Stimulated activated CD8-positive, alpha-beta memory T cell treated with anti-CD3 and anti-CD28 coated beads, Interleukin-7, amount 100 ng/mL, for 1 hour (primary cell): Measurements from ENCODE around the gene RPS16.

Source experiments
- DNase-seq, 2 donors: peaks; one replicate each; pipeline ENCODE4 v3.0.0-alpha.2; 2020; ENCODE audit warnings: low read depth in 2 of 2

Gene RPS16

DNA sequence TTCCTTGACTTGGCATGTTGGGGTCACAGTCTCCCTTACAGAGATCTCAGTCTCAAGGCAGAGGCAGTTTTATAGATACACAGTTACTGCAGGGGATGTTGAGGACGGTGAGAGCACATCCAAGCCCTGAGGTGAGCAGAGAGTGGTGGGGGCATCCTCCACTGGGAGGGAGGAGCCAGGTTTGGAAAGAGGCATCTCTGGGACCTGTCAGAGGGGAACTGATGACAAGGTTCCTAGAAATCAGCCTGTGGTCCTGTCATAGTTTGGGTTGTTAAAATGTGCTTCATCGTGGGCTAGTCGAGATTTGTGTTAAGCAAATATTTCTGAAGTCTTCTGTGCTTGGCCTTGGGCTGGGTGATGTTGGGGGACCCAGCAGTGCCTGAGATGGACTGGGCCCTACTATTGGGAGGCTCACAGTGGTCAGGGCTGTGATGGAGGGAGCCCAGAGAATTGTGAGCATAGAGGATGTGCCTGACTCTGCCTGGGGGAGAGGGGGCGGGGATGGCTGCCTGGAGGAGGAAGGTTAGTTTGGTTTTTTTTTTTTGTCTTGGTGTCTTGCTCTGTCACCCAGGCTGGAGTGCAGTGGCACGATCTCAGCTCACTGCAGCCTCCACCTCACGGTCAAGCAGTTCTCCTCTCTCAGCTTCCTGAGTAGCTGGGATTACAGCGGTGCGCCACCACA lies 13.5 kb upstream of the RPS16 start:
- DNase-seq, result no peak

- no peak for DNase-seq
Measured at GRCh38 chr19:39448271-39448670, 12.5 kb upstream of the RPS16 start.

DNA sequence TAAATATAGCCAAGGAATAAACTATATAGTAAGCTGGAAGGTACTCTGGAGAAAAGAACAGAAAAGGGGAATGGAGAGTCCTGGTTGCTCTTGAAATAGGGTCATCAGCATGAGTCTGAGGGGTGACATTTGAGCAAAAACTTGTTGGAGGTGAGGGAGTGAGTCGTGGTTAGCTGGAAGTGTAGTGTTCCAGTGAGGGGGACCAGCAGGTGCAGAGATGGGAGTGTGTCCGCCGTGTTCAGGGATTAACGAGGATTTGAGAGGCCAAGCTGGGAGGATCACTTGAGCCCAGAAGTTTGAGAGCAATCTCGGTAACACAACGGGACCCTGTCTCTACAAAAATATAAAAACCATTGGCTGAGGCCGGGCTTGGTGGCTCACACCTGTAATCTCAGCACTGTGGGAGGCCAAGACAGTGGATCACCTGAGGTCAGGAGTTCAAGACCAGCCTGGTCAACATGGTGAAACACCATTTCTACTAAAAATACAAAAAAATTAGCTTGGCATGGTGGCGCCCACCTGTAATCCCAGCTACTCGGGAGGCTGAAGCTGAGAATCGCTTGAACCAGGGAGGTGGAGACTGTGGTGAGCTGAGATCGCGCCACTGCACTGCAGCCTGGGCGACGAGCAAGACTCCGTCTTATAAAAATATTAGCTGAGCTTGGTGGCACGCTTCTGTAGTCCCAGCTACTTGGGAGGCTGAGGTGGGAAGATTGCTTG lies 10.8 kb upstream of the RPS16 start:
- no peak for DNase-seq

DNA sequence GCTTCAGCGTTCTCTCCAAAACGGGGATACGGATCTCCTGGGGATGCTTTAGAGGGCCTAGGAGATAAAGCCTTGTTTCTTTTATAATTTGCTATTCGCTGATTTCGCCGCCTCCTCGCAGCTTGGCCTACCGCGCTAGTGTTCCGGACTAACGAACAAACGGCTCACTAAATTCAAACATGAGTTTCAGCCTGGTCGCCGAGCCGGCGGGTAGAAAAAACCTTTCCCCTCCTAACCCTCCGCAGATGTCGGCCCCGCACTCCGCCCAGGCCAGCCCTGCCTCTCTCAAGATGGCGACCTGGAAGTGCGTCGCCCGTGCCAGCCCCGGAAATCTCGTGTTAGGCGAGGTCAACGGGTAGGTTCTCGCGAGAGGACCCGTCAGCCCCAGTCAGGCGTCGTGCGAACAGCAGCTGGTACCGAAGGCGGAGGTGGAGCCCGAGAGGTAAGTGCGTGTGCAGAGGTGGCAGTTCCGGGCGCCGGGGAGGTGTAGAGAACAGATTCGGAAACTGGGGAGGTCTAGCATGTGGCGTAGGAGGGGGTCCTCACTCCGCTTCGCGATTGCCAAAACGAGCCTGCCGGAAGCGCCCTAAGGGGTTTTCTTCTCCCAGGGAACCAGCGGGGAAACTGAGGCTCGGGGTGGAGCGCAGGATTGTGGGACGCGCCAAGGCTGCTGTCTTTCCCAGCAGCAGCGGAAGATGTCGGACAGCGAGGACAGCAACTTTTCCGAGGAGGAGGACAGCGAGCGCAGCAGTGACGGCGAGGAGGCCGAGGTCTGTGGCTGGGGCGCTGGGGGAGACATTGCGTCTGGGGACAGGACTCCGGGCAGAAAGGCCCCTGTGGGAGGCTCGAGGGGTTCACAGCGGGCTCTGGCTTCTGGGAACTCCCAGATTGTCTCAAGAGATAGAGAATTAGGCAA lies 9.7 kb upstream of the RPS16 start, which contains the start of gene SUPT5H:
SUPT5H (plus strand) TSS at position 387 of the 916 bp plus-strand sequence; CDS start at position 696, 309 bp downstream.
- peak; percentile 89 to 91 for DNase-seq

- no peak for DNase-seq
Measured at GRCh38 chr19:39444598-39445195, 8.9 kb upstream of the RPS16 start.

DNA sequence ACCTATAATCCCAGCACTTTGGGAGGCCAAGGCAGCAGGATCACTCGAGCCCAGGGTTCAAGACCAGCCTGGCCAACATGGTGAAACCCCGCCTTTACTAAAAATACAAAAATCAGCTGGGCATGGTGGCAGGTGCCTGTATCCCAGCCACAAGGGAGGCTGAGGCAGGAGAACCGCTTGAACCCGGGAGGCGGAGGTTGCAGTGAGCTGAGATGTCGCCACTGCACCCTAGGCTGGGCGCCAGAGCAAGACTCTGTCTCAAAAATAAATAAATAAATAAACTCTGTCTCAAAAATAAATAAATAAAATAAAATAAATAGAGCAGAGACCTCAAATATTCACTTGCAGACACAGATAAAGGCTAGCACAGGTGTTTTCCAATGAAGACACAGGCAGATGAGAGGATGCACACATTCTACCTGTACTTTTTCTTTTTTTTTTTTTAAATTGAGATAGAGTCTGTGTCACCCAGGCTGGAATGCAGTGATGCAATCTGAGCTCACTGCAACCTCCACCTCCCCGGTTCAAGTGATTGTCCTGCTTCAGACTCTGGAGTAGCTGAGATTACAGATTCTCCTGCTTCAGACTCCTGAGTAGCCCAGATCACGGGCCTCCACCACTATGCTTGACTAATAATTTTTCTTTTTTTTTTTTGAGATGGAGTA lies 2.7 kb upstream of the RPS16 start:
- DNase-seq, result no peak

- DNase-seq, result no peak
Measured at GRCh38 chr19:39436350-39436716, 584 bp upstream of the RPS16 start.

GRCh38 chr19:39434123-39435076 lies 1.3 kb downstream of the RPS16 start:
- DNase-seq, result no peak

GRCh38 chr19:39433480-39434079 lies 2.2 kb downstream of the RPS16 start:
- no peak for DNase-seq

DNA sequence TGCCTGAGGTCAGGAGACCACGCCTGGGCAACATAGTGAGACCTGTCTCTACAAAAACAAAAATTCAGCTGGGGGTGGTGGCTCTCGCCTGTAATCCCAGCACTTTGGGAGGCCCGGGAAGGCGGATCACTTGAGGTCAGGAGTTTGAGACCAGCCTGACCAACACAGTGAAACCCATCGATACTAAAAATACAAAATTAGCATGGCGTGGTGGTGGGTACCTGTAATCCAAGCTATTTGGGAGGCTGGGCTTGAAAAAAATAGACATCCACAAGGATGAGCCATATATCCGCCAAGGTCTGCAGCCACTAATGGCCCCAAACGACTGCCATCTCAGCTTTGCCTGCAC lies 3.1 kb downstream of the RPS16 start:
- no peak for DNase-seq

DNA sequence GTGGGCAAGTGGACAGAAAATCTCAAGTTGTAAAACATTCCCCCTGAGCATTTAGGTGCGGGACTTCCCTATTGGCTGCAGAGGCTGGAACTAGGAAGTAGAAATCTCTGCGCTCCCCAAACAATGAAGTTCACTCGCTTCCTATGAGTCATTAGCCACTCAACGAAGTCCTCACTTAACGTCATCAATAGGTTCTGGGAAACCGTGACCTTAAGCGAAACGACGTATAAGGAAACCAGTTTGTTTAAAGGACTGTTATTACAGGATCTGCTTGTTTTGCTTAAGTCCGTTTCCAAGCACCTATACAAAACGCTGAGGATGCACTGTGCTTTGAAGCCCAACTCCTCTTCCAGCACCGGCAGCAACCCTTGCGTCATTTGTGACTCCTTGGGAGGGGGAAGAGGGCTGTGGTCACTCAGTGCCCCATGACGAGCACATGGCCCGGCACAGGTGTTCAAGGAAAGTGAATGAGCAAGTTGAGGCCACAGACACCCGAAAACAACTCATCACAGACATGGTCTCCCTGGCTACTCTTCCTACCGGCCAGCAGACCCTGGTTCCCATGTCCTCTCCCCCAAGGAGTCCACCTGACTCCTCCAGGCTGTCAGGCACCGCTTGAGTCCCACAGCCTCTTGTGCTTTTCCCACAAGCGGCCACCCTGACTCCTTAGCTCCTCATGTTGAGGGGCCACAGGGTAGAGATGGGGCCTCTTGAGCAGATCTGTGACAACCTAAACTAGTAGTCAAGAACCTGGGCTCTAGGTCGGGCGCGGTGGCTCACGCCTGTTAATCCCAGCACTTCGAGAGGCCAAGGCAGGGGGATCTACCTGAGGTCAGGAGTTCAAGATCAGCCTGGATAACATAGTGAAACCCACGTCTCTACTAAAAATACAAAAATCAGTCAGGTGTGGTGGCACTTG lies 4.8 kb downstream of the RPS16 start:
- DNase-seq, result no peak

DNA sequence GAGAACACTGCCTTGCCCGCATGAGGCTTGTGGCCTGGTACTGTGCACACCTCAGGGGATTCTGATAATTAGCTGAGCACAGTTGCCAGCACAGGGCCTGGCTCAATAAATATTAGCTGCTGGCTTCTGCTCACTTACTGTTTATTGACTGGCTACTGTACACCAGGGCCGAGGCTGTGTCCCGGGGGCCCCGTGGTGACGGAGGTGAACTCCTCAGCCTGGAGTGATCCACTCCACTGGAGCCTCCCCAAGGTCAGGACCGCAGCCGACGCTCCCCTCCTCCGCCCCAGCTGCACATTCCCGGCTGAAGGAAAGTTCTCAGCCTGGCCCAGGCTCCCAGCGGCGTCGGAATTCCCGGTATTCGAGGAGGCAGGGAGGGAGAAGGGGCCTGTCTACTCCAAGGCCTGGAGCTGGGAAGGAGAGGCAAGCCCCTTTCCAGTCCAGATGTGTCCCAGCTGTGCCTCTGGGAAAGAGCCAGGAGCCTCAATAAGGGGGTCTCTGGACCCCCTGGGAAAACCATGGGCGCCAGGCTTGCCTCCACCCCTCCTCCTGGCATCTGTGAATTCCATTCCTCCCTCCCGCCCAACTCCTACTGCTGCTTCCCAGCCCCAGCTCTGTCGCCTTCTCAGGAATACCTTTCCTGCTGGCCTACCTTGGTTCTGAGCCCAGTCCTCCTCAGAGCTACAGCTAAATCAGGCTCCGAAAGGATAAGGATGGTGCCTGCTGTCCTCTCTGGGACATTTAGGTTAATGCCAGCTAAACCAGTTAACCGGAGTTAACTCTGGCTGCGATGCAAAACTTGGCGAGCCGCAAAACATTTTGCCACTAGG lies 7.3 kb downstream of the RPS16 start:
- DNase-seq, result no peak

- no peak for DNase-seq
Measured at GRCh38 chr19:39427707-39428106, 8.0 kb downstream of the RPS16 start.

GRCh38 chr19:39426170-39426569 lies 9.6 kb downstream of the RPS16 start:
- no peak for DNase-seq

DNA sequence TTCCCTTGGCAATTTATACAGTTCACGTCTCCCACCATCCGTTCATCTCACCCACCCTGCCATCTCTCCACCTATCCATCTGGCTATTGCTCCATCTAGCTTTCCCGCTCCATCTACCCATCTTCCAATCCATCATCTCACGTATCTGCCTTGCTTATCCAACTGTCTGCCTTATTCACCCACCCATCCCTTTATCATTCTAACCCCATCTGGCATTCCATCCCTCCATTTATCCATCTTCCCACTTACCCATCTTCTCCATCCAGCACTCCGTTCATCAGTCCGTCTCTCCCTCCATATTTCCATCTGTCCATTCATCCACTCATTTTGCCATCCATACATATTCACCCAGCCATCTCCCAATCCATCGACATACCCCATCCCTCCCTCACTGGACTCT lies 10.0 kb downstream of the RPS16 start:
- no peak for DNase-seq

DNA sequence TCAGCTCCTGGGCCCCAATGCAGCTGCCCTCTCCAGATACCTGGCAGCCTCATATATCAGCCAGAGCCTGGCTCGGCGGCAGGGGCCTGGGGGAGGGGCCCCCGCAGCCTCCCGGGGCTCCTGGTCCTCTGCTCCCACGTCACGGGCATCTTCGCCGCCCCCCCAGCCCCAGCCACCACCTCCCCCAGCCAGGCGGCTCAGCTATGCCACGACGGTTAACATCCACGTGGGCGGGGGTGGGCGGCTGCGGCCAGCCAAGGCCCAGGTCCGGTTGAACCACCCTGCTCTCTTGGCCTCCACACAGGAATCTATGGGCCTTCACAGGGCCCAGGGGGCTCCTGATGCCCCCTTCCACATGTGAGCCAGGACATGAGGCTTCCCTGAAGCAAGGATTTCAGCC lies 10.8 kb downstream of the RPS16 start:
- DNase-seq, result no peak

DNA sequence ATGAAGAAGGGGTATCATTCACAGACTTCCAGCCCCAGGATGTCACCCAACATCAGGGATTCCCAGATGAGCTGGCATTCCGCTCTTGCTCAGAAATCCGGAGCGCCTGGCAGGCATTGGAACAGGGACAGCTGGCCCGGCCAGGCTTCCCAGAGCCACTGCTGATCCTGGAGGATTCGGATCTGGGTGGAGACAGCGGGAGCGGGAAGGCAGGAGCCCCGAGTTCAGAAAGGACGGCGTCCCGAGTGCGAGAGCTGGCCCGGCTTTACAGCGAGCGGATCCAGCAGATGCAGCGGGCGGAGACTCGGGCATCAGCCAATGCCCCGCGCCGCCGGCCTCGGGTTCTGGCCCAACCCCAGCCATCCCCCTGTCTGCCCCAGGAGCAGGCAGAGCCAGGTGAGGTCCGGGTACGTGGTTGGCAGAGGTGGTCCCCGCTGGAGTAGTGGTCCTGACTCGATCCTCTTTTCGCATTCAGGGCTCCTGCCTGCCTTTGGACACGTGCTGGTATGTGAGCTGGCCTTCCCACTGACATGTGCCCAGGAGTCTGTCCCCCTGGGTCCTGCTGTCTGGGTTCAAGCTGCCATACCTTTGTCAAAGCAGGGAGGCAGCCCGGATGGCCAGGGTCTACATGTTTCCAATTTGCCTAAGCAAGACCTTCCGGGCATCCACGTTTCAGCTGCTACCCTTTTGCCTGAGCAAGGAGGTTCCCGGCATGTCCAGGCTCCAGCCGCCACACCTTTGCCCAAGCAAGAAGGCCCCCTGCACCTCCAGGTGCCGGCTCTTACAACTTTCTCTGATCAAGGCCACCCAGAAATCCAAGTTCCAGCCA lies 12.3 kb downstream of the RPS16 start:
- DNase-seq, result no peak
